Esophagus squamous epithelium (tissue), 4 donors: ENCODE measurements around the gene FADS3.

ENCODE experiments used
- POLR2A ChIP-seq, 4 donors: fragments of 450-650 bp; IDR thresholded peaks; one replicate each; pipeline ENCODE4 v1.6.1; 2017; ENCODE audit warnings: antibody characterized with exemption in 4 of 4, mild to moderate bottlenecking in 4 of 4, moderate library complexity in 3 of 4
- TF ChIP-seq, protein P1 (sequence below), 6 experiments: fragments of 450-650 bp in 4 of 6; fragments of 200-600 bp in 2 of 6; sonication (generic) in 2 of 6; IDR thresholded peaks; one replicate each; pipeline ENCODE4 v1.5.1; 2016 to 2019; ENCODE audit warnings: antibody characterized with exemption in 6 of 6, mild to moderate bottlenecking in 4 of 6, moderate library complexity in 4 of 6

DNA sequence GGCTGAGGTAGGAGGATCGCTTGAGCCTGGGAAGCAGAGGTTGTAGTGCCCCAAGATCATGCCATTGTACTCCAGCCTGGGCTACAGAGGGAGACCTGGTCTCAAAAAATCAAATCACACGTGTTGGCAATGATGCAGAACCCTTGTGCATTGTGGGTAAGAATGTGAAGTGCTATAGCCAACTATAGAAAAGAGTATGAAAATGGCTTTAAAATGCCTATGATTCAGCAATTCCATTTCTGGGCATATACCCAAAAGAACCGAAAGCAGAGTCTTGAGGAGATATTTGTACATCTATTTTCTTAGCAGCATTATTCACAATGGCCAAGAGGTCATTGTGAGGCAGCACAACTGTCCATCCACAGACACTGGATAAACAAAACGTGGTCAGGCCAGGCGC lies 2.6 kb upstream of the FADS3 start:
- no peak for TF ChIP-seq POLR2A (IDR thresholded peaks at IDR 0.05)
- TF ChIP-seq, protein P1, sequence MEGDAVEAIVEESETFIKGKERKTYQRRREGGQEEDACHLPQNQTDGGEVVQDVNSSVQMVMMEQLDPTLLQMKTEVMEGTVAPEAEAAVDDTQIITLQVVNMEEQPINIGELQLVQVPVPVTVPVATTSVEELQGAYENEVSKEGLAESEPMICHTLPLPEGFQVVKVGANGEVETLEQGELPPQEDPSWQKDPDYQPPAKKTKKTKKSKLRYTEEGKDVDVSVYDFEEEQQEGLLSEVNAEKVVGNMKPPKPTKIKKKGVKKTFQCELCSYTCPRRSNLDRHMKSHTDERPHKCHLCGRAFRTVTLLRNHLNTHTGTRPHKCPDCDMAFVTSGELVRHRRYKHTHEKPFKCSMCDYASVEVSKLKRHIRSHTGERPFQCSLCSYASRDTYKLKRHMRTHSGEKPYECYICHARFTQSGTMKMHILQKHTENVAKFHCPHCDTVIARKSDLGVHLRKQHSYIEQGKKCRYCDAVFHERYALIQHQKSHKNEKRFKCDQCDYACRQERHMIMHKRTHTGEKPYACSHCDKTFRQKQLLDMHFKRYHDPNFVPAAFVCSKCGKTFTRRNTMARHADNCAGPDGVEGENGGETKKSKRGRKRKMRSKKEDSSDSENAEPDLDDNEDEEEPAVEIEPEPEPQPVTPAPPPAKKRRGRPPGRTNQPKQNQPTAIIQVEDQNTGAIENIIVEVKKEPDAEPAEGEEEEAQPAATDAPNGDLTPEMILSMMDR (IDR thresholded peaks at IDR 0.05) = no peak
